Measurements from ENCODE around the gene FHL5.
"Not testable (repeated sequence)": the region's sequence is repeated elsewhere in the genome, so short reads cannot be mapped to it uniquely, and the experiment has no call there.

Gene FHL5

GRCh38 chr6:96611342-96611991 is 48.5 kb downstream of the FHL5 start:
- DNase-seq (ENCODE audit: low read depth) = no peak

- no peak for DNase-seq (ENCODE audit: low read depth)
These were observed 50.5 kb downstream of the FHL5 start for GRCh38 chr6:96613291-96613999.

GRCh38 chr6:96620851-96621250 is 57.9 kb downstream of the FHL5 start:
- no peak for DNase-seq (ENCODE audit: low read depth)

GRCh38 chr6:96621983-96622382 is 59.1 kb downstream of the FHL5 start:
- no peak for DNase-seq (ENCODE audit: low read depth)

- DNase-seq (ENCODE audit: low read depth) = no peak
These were observed 62.0 kb downstream of the FHL5 start for GRCh38 chr6:96624957-96625356.

- DNase-seq (ENCODE audit: low read depth) = peak; percentile 21
These were observed 63.9 kb downstream of the FHL5 start for GRCh38 chr6:96626759-96627364.

GRCh38 chr6:96631248-96631647 is 68.3 kb downstream of the FHL5 start:
- no peak for DNase-seq (ENCODE audit: low read depth)

GRCh38 chr6:96637979-96638378 is 75.1 kb downstream of the FHL5 start:
- DNase-seq (ENCODE audit: low read depth) = not testable (repeated sequence)

GRCh38 chr6:96645106-96645505 is 82.2 kb downstream of the FHL5 start:
- DNase-seq (ENCODE audit: low read depth) = no peak

GRCh38 chr6:96649926-96650325 is 87.0 kb downstream of the FHL5 start:
- no peak for DNase-seq (ENCODE audit: low read depth)

- DNase-seq (ENCODE audit: low read depth) = no peak
These were observed 88.9 kb downstream of the FHL5 start for GRCh38 chr6:96651816-96652215.

- DNase-seq (ENCODE audit: low read depth) = no peak
These were observed 89.6 kb downstream of the FHL5 start for GRCh38 chr6:96652552-96652951.

- no peak for DNase-seq (ENCODE audit: low read depth)
These were observed 90.3 kb downstream of the FHL5 start for GRCh38 chr6:96653181-96653580.

- DNase-seq (ENCODE audit: low read depth) = no peak
These were observed 93.6 kb downstream of the FHL5 start for GRCh38 chr6:96656567-96656966.

- DNase-seq (ENCODE audit: low read depth) = no peak
These were observed 94.4 kb downstream of the FHL5 start for GRCh38 chr6:96657344-96657743.

- no peak for DNase-seq (ENCODE audit: low read depth)
These were observed 96.3 kb downstream of the FHL5 start for GRCh38 chr6:96659084-96659845.
